Progenitor cell of endocrine pancreas (in vitro differentiated cells): ENCODE results near the gene WIZ. TPM values are rescaled to one million over a fixed set of nuclear protein-coding genes. Genes with fewer than 3 reads are reported as not detected.

Experiments used
- DNase-seq: peaks from one replicate; pipeline ENCODE4 v3.0.0; 2021; ENCODE audit warnings: low spot score; ENCODE audit not compliant: unreplicated experiment
- H3K27ac Mint-ChIP-seq: 2 replicates; pipeline ENCODE4 v1.8.0; 2021; ENCODE audit warnings: mild to moderate bottlenecking, moderate library complexity, mixed read lengths
- H3K27me3 Mint-ChIP-seq: 2 replicates; pipeline ENCODE4 v1.8.0; 2021; ENCODE audit warnings: mixed read lengths
- H3K36me3 Mint-ChIP-seq: 2 replicates; pipeline ENCODE4 v1.8.0; 2022; ENCODE audit warnings: mixed read lengths; ENCODE audit not compliant: insufficient read depth
- H3K4me1 Mint-ChIP-seq: 2 replicates; pipeline ENCODE4 v1.8.0; 2021; ENCODE audit warnings: low read depth, mixed read lengths
- H3K4me3 Mint-ChIP-seq: 2 replicates; pipeline ENCODE4 v1.8.0; 2021; ENCODE audit warnings: low read depth, mild to moderate bottlenecking, moderate library complexity, mixed read lengths
- H3K9me3 Mint-ChIP-seq: 2 replicates; pipeline ENCODE4 v1.8.0; 2021; ENCODE audit warnings: low read depth, mixed read lengths
- total RNA-seq: library from RNA; stranded (reverse); gene quantifications from 2 replicates; pipeline ENCODE4 v1.2.1, GENCODE V29; 2021
- TF ChIP-seq, protein P1 (sequence below): fragments of 200-600 bp; sonication (generic); IDR thresholded peaks from one replicate; pipeline ENCODE4 v1.5.0; 2021; ENCODE audit warnings: antibody characterized with exemption, mild to moderate bottlenecking; ENCODE audit not compliant: unreplicated experiment

WIZ gene
- total RNA-seq, 1 donor from 2014 or later = 61.6 TPM

DNA sequence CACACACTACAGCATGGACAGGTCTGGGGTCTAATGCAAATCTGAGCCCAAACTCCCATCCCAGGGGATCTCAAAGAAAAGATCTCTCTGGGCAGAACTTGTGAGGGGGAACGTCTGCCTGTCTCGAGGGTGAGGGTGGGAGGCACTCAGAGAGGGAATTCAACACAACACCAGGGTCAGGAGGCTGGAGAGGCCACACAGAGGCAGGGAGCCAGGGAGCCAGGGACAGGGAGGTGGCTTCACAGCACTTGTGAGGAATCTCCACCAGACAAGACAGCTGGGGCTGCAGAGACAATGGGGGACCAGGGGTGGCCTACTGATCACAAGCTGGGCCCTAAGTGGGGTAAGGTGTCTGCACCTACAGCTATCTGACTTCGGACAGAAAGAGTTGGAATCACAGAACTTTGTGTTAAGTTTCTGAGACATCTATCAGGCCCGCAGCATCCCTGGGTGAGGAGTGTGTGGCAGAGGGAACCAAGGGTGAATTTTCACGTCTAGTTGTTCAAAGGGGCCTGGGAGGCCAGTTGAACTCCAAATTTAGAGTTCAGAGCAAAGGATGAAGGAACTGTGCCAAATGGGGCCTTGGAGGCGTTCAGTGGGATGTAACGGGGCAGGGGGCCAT is 18.2 kb downstream of the WIZ start:
- TF ChIP-seq, protein P1, sequence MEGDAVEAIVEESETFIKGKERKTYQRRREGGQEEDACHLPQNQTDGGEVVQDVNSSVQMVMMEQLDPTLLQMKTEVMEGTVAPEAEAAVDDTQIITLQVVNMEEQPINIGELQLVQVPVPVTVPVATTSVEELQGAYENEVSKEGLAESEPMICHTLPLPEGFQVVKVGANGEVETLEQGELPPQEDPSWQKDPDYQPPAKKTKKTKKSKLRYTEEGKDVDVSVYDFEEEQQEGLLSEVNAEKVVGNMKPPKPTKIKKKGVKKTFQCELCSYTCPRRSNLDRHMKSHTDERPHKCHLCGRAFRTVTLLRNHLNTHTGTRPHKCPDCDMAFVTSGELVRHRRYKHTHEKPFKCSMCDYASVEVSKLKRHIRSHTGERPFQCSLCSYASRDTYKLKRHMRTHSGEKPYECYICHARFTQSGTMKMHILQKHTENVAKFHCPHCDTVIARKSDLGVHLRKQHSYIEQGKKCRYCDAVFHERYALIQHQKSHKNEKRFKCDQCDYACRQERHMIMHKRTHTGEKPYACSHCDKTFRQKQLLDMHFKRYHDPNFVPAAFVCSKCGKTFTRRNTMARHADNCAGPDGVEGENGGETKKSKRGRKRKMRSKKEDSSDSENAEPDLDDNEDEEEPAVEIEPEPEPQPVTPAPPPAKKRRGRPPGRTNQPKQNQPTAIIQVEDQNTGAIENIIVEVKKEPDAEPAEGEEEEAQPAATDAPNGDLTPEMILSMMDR = no peak
- H3K9me3 Mint-ChIP-seq = no peaks in the 10 kb centered on the region
- H3K27me3 Mint-ChIP-seq = no peaks in the 10 kb centered on the region
- H3K4me3 Mint-ChIP-seq = peak overlapping the region; percentile 98
- DNase-seq = no peak
- peaks cover 19% of the 10 kb centered on the region for H3K4me1 Mint-ChIP-seq
- peaks cover 7% of the 10 kb centered on the region for H3K36me3 Mint-ChIP-seq
- H3K27ac Mint-ChIP-seq = peak overlapping the region; percentile 98

DNA sequence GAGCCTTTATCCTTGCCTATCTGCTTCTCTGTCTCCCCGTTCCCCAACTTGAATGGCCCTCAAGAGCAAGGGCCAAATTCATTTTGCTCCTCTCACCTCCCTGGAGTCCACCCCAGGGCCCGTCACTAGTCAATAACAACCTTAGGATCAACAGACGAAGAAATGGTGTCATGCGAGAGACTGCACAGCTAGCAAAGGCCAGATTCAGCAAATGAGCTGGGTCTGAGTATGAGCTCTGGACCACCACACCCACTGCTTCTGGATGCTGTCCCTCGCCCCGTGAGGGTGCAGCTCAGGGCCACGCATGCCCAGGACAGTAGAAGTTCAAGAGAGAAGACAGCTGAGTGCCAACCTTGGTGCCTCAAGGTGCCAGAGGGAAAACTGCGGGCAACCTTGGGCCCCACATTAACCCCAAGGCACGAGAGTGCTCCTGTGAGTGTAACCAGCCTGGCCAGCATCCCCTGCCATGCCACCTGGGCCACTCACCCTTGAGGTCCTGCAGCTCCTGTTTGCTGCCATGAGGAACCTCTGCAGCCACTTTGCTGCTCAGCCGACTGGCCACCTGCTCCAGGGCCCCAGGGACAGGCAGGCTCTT is 19.1 kb downstream of the WIZ start:
- TF ChIP-seq, protein P1 = no peak
- Mint-ChIP-seq H3K9me3 (no peaks in the 10 kb centered on the region), H3K27ac (peak overlapping the region; percentile 47), H3K4me1 (peaks cover 19% of the 10 kb centered on the region), H3K4me3 (peak overlapping the region; percentile 98), H3K27me3 (no peaks in the 10 kb centered on the region), H3K36me3 (peaks cover 11% of the 10 kb centered on the region)
- DNase-seq = no peak

GRCh38 chr19:15429825-15430467 is 19.8 kb downstream of the WIZ start:
- Mint-ChIP-seq H3K4me3 (peak overlapping the region; percentile 98), H3K27me3 (no peaks in the 10 kb centered on the region), H3K9me3 (no peaks in the 10 kb centered on the region), H3K4me1 (peaks cover 19% of the 10 kb centered on the region), H3K36me3 (peaks cover 12% of the 10 kb centered on the region), H3K27ac (no peak overlapping the region)
- TF ChIP-seq, protein P1 = no peak
- DNase-seq = no peak

DNA sequence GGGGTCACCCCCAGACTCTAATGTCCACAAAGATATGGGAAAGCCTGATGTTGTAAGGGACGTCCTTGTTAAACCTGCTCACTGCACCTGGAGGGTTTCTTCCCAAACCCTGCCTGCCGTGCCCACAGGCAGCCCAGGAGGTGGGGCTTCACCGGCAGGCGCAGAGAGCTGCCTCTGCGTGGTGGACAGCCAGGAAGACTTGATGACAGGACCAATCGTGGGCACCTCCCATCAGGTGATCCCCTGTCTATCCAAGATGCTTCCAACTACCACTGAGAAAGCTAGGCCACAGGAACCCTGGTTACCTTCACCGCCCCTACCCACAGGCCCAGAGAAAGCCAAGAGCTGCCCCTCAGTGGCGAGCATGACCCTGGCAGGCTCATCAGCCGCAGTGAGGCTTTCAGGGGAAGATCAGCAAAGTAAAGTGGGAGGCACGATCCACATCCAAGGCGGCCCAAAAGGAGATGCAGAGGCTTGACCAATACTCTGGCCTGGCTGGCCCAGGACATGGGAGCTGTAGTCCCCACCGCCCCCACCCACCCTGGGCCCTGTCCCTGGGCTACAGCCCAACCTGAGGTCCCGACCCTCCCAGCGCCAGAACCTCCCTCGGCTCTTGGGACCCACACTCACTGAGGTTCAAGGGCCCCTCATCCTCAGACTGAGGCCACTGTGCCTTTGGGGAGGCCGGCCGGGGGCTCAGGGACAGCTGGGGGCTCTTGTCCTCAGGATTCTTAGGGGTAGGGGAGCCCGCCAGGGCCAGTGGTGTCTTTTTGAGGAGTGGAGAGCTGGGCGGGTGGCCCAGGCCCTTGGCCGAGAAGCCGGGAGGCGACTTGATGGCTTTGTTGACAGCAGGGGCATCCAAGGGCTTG is 20.6 kb downstream of the WIZ start:
- no peak for DNase-seq
- no peak overlapping the region for H3K27ac Mint-ChIP-seq
- peaks cover 19% of the 10 kb centered on the region for H3K4me1 Mint-ChIP-seq
- peaks cover 14% of the 10 kb centered on the region for H3K36me3 Mint-ChIP-seq
- TF ChIP-seq, protein P1 = no peak
- no peaks in the 10 kb centered on the region for H3K27me3 Mint-ChIP-seq
- no peak overlapping the region for H3K4me3 Mint-ChIP-seq
- H3K9me3 Mint-ChIP-seq = no peaks in the 10 kb centered on the region

- no peaks in the 10 kb centered on the region for H3K9me3 Mint-ChIP-seq
Observed at GRCh38 chr19:15427991-15428471, 21.7 kb downstream of the WIZ start.

More at GRCh38 chr19:15427991-15428471, 21.7 kb downstream of the WIZ start:
- Mint-ChIP-seq H3K27ac (no peak overlapping the region), H3K4me3 (no peak overlapping the region), H3K4me1 (peaks cover 14% of the 10 kb centered on the region), H3K36me3 (peaks cover 21% of the 10 kb centered on the region), H3K27me3 (no peaks in the 10 kb centered on the region)
- no peak for DNase-seq
- TF ChIP-seq, protein P1 = no peak
